Measurements from ENCODE around the gene TBC1D24. TPM values are rescaled to one million over a fixed set of nuclear protein-coding genes. Genes with fewer than 3 reads are reported as not detected.
A peak's percentile ranks its signal among the peaks of the same experiment; 100 is the strongest.
"Not testable (repeated sequence)": the region's sequence is repeated elsewhere in the genome, so short reads cannot be mapped to it uniquely, and the experiment has no call there.

TBC1D24 gene
- total RNA-seq, 2 donors from 2014 or later = 4.4 to 8.4 TPM

DNA sequence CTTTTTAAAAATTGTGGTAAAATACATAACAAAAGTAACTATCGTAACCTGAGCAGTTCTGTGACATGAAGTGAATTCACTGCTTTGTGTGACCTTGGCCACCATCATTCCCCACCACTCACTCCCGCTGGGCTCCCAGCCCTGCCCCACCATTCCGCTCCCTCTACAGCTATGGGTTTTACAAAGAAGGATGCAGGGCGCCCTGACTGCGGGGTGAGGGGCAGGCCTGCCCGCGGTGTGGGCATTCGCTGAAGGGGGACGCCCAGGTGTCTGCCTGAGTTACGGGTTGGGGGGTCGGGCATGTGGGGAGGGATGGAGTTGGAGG lies 56.4 kb downstream of the TBC1D24 start, which contains the start of gene CEMP1:
CEMP1 (minus strand) TSS at position 38 of the 325 bp plus-strand sequence. CDS start 335 bp downstream, outside the sequence.
- Mint-ChIP-seq H3K36me3 (ENCODE audit: low read depth) (peaks cover 2% of the 10 kb centered on the region), H3K4me3 (peak within 1 kb of the TSS; percentile 97), H3K27me3 (no peaks in the 10 kb centered on the region), H3K4me1 (peaks cover 17% of the 10 kb centered on the region), H3K27ac (peak within 1 kb of the TSS; percentile 96)
- DNase-seq (peak in 1 of 3 donors; percentile 20), ATAC-seq (no peak)
- no peaks in the 10 kb centered on the region for H3K9me3 ChIP-seq (ENCODE audit: control insufficient read depth, low read length, poor library complexity, severe bottlenecking)

DNA sequence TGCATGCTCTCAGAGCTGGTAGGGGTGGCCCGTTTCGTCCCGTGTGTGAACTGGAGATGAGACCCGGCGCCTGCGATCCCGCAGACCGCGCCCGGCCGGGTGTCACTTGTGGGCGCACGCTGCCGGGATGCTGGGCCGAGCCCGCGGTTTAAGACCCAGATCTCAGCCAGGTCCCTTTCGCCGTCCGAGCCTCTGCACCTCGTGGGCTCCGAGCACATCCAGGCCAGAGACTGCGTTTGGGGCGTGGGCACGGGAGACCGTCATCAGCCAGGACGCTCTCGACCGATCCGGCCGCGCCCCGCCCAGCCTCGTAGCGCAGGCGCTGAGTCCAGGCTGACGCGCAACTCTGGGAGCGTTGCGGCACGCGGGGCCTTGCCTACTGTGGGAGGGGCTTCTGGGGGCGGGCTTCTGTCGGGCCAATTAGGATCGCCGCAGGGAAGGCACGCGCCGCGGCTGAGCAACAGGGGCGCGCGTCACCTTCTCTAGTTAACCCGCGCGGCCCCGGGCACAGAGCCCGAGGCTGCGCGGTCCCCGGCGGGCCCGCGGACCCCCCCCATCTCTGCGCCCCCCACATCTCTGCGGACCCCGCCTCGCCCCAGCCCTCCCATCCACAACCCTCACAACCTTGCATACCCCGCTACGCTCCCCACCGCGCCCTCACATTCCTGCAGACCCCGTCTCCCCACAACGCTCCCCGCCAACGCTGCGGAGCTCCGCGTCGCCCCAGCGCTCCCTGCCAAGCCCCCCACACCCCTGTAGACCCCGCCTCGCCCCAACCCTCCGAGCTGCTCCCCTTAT lies 57.0 kb downstream of the TBC1D24 start:
- H3K9me3 ChIP-seq (ENCODE audit: control insufficient read depth, low read length, poor library complexity, severe bottlenecking) = no peaks in the 10 kb centered on the region
- Mint-ChIP-seq H3K27me3 (no peaks in the 10 kb centered on the region), H3K27ac (peak overlapping the region; percentile 96), H3K4me3 (peak overlapping the region; percentile 97), H3K36me3 (ENCODE audit: low read depth) (peaks cover 2% of the 10 kb centered on the region), H3K4me1 (peaks cover 17% of the 10 kb centered on the region)
- ATAC-seq (peak; percentile 91), DNase-seq (peak; percentile 95)

DNA sequence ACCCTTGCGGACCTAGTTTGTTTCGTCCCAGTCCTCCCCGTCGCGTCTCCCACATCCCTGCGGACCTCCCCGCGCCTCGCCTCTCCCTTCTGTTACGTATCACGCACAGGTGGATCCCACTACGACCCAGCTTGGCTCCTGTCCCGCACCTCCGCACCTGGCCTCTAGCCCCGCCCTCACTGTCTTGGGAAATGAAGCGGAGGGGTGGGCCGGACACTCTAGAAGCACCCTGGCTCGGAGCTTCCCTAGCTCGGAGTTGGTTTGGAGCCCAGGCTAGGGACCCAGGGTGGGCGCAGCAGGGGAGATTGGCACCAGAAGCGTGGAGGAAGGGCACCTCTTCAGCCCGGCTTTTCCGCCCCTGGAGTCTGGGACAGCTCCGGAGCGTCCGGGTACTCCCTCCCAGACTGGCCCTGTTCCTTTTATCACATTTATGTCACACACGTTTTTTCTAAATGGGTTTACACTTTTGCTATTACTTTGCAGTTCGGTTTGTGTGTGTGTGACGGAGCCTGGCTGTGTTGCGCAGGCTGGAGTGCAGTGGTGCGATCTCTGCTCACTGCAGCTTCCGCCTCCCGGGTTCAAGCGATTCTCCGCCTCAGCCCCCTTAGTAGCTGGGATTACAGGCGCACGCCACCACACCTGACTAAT lies 57.7 kb downstream of the TBC1D24 start:
- Mint-ChIP-seq H3K36me3 (ENCODE audit: low read depth) (peaks cover 2% of the 10 kb centered on the region), H3K27me3 (no peaks in the 10 kb centered on the region), H3K27ac (peak overlapping the region; percentile 96), H3K4me1 (peaks cover 21% of the 10 kb centered on the region), H3K4me3 (peak overlapping the region; percentile 97)
- ATAC-seq = peak; percentile 29
- H3K9me3 ChIP-seq (ENCODE audit: control insufficient read depth, low read length, poor library complexity, severe bottlenecking) = no peaks in the 10 kb centered on the region
- peak in 2 of 3 donors; percentile 37 to 51 for DNase-seq

DNA sequence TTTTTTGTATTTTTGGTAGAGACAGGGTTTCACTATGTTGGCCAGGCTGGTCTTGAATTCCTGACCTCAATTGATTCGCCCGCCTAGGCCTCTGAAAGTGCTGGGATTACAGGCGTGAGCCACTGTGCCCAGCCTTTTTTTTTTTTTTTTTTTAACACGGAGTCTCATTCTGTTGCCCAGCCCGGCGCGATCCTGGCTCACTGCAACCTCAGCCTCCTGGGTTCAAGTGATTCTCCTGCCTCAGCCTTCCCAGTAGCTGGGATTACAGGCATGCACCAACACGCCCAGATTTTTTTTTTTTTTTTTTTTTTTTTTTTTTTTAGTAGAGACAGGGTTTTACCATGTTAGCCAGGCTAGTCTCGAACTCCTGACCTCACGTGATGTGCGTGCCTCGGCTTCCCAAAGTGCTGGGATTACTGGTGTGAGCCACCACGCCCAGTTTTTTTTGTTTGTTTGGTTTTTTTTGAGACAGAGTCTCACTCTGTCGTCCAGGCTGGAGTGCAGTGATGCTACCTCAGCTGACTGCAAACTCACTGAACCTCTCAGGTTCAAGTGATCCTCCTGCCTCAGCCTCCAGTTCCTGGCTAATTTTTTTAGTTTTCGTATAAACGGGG lies 58.3 kb downstream of the TBC1D24 start:
- Mint-ChIP-seq H3K4me3 (peak overlapping the region; percentile 97), H3K27ac (peak overlapping the region; percentile 96), H3K4me1 (peaks cover 21% of the 10 kb centered on the region)
- ATAC-seq; H3K27me3 Mint-ChIP-seq; H3K9me3 ChIP-seq (ENCODE audit: control insufficient read depth, low read length, poor library complexity, severe bottlenecking); H3K36me3 Mint-ChIP-seq (ENCODE audit: low read depth); DNase-seq: not testable (repeated sequence)

DNA sequence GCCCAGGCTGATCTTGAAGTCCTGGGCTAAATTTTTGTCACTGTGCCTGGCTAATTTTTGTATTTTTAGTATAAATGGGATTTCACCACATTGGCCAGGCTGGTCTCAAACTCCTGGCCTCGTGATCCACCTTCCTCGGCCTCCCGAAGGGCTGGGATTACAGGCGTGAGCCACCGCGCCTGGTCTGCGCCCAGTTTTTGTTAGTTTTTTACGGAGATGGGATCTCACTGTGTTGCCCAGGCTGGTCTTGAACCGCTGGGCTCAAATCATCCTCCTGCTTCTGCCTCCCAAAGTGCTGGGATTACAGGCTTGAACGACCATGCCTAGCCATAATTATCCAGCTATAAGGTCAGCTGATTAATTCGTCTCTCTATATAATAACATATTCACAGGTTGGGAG lies 59.0 kb downstream of the TBC1D24 start:
- Mint-ChIP-seq H3K4me1 (peaks cover 24% of the 10 kb centered on the region), H3K36me3 (ENCODE audit: low read depth) (peaks cover 2% of the 10 kb centered on the region), H3K27ac (peak overlapping the region; percentile 96), H3K27me3 (no peaks in the 10 kb centered on the region), H3K4me3 (peak overlapping the region; percentile 97)
- no peaks in the 10 kb centered on the region for H3K9me3 ChIP-seq (ENCODE audit: control insufficient read depth, low read length, poor library complexity, severe bottlenecking)
- no peak for ATAC-seq
- DNase-seq = no peak

DNA sequence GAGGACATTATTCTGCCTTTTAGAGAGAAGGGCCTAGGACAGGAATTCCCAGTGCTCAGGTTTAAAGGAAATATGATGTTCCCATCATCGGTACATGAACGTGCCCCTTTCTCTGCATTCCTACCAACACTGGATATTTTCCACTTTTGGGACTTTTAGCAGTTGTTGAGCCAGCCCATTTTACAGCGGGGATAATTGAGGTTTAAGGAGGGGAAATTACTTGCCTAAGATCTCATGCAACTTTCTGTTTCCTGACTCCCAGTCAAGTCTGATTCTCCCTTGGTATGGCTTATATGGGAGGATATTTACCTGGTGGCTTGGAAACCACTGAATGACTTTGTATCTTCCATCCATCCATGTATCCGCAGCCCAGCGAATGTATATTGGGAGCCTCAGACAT lies 59.4 kb downstream of the TBC1D24 start:
- H3K27me3 Mint-ChIP-seq; H3K36me3 Mint-ChIP-seq (ENCODE audit: low read depth); ATAC-seq; H3K9me3 ChIP-seq (ENCODE audit: control insufficient read depth, low read length, poor library complexity, severe bottlenecking); DNase-seq: not testable (repeated sequence)
- Mint-ChIP-seq H3K4me1 (peaks cover 26% of the 10 kb centered on the region), H3K4me3 (peak overlapping the region; percentile 97), H3K27ac (peak overlapping the region; percentile 96)

DNA sequence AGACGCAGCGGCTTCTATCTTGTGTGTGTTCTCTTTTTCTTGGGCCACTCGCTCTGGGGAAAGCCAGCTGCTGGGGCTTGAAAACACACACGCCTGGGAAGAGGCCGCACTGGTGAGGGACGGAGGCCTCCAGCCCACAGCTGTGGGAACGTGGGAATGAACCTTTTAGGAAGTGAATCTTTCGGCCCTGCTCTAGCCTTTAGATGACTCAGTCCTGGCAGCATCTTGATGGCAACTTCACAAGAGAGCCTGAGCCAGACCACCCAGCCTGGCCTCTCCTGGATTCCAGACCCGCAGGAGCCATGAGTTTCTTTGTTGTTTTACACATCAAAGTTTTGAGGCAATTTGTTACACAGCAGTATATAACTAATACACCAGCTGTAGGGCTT lies 60.7 kb downstream of the TBC1D24 start:
- H3K27me3 Mint-ChIP-seq = no peaks in the 10 kb centered on the region
- ATAC-seq = no peak
- H3K9me3 ChIP-seq (ENCODE audit: control insufficient read depth, low read length, poor library complexity, severe bottlenecking) = no peaks in the 10 kb centered on the region
- H3K27ac Mint-ChIP-seq = no peak overlapping the region
- no peak for DNase-seq
- no peak overlapping the region for H3K4me3 Mint-ChIP-seq
- H3K4me1 Mint-ChIP-seq = peaks cover 31% of the 10 kb centered on the region
- H3K36me3 Mint-ChIP-seq (ENCODE audit: low read depth) = peaks cover 2% of the 10 kb centered on the region

DNA sequence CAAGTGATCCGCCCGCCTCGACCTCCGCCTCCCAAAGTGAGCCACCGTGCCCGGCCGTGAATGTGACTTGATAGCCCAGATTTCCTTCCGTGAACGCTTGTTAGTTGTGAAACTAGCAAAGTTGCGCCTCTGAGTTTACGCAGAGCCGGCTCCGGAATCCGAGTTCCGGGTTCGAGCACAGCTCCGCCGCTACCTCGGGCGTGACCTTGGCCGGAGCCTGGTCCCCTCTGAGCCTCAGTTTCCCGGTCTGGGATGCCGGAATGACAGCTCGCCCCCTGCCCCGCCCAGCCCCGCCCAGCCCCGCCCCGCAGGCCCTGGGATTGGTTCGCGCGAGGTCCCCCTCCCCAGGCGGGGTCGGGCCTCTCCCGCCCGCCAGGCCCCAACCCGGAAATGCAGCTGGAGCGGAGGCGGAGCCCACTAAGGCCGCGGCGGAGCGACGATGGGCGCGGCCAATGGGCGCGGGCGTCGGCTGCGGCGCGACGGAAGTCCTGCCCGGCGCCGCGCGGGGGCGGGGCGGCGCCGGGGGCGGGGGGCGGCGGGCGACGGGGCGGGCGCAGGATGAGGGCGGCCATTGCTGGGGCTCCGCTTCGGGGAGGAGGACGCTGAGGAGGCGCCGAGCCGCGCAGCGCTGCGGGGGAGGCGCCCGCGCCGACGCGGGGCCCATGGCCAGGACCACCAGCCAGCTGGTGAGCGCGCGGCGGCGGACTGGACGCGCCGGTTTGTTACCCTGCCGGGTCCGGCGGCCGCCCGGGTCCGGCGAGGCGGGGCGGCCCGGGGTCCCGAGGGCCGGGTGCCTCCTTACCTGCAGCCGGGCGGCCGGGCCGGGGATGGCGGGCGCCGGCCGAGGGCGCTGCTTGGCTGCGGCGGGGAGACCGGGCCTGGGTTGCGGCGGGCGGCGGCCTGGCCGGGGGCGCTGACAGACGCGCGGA lies 62.8 kb downstream of the TBC1D24 start, which contains the start of gene PDPK1:
PDPK1 (plus strand) TSS at position 571 of the 929 bp plus-strand sequence; CDS start at position 663, 92 bp downstream.
- no peaks in the 10 kb centered on the region for H3K27me3 Mint-ChIP-seq
- no peaks in the 10 kb centered on the region for H3K9me3 ChIP-seq (ENCODE audit: control insufficient read depth, low read length, poor library complexity, severe bottlenecking)
- peaks cover 30% of the 10 kb centered on the region for H3K4me1 Mint-ChIP-seq
- DNase-seq (peak; percentile 91 to 96 (median 92)), ATAC-seq (peak; percentile 89)
- no peaks in the 10 kb centered on the region for H3K36me3 Mint-ChIP-seq (ENCODE audit: low read depth)
- peak within 1 kb of the TSS; percentile 87 for H3K27ac Mint-ChIP-seq
- H3K4me3 Mint-ChIP-seq = peak within 1 kb of the TSS; percentile 87

DNA sequence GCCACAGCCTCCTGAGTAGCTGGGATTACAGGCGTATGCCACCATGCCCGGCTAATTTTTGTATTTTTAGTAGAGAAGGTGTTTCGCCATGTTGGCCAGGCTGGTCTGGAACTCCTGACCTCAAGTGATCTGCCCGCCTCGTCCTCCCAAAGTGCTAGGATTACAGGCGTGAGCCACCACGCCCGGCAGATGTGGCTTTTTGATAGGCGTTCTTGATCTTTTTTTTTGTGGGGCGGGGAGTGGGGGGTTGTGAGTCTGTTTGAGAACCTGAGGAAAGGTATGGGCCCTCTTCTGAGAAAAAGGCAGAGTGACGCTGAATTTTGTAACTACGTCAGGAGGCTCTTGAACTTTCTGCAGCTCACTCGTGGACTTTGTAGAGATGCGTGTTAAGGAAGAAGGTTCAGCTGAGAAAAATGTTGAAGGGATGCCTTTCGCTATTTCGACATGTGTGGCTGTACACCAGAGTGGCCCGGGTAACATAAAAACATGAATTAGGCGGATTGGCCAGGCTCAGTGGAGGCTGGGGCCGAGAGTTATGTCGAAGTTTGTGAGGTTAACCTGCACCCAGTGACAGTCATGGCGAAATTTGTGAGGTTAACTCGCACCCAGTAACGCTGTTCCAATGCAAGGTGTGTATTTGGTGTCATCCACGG lies 64.4 kb downstream of the TBC1D24 start:
- H3K27me3 Mint-ChIP-seq; H3K27ac Mint-ChIP-seq; H3K9me3 ChIP-seq (ENCODE audit: control insufficient read depth, low read length, poor library complexity, severe bottlenecking); ATAC-seq; DNase-seq; H3K36me3 Mint-ChIP-seq (ENCODE audit: low read depth): not testable (repeated sequence)
- Mint-ChIP-seq H3K4me3 (peak overlapping the region; percentile 76), H3K4me1 (peaks cover 28% of the 10 kb centered on the region)

DNA sequence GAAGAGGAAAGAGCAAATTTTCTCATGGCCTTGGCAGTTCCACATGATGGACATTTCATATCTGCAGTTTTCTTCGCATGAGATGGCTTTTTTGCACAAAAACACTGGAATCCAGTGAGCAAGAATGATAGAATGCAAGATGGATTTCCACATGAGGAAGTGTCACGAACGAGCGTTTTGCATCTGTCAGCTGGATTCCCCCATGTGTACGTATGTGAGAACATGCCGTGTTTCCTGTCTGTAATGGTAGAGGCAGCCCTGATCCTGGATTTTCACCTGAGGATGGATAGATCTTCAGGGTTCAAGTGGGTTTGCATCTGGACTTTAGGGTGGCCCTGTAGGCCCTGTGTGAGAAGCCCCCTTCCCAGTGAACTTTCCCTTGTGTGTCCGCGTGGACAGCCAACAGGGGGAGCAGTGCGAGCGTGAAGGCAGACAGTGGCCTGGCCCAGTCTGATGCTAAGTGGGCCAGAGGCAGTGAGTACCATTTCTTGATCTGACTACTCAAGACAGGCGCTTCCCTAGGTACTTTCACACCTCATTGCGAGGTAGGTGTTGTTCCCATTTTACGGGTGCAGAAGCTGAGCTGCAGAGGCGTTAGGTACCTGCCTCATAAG lies 65.0 kb downstream of the TBC1D24 start:
- H3K27ac Mint-ChIP-seq = peak overlapping the region; percentile 74
- H3K4me3 Mint-ChIP-seq = peak overlapping the region; percentile 63
- not testable (repeated sequence) for H3K9me3 ChIP-seq (ENCODE audit: control insufficient read depth, low read length, poor library complexity, severe bottlenecking); ATAC-seq; DNase-seq; H3K36me3 Mint-ChIP-seq (ENCODE audit: low read depth); H3K27me3 Mint-ChIP-seq
- peaks cover 30% of the 10 kb centered on the region for H3K4me1 Mint-ChIP-seq

DNA sequence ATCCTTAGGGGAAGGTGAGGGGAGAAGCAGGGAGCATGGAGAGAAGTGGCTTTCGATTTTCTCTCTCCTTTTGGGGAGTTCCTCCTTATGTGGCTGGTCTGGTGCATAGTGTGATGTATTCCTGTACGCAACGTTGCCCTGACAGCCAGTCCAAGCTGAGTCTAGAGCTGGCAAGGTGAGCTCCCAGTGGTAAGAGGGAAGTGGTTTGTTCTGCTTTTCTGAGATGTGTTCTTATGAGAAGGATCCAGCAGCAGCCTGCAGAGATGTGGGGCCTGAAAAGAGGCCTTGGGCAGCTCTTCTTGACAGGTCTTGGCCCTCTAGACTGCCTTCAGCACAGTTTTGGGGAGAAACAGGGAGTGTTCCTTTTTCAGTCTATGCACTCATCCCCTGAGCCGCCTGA lies 66.0 kb downstream of the TBC1D24 start:
- peaks cover 30% of the 10 kb centered on the region for H3K4me1 Mint-ChIP-seq
- peak overlapping the region; percentile 74 for H3K27ac Mint-ChIP-seq
- not testable (repeated sequence) for H3K36me3 Mint-ChIP-seq (ENCODE audit: low read depth); H3K9me3 ChIP-seq (ENCODE audit: control insufficient read depth, low read length, poor library complexity, severe bottlenecking); H3K27me3 Mint-ChIP-seq; DNase-seq; ATAC-seq
- peak overlapping the region; percentile 63 for H3K4me3 Mint-ChIP-seq

DNA sequence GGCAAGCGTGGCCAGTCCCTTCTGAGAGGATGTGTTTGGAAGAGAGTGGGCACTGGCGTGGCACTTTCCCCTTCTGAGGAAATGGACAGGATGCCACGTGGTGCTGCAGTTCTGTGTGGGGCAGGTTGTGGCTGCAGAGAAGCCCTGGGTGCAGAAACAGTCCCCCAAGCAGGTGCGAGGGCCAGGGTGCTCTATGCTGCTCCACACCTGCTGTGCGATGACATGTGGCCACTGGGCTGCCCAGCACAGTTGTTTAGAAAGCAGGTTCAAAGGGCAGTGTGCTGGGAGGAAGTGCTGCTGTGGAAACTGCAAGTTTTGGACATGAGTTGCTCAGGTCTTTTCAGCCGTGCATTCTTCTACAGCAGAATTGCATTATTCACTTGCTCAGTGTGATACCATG lies 66.5 kb downstream of the TBC1D24 start:
- H3K4me3 Mint-ChIP-seq = peak overlapping the region; percentile 63
- H3K27ac Mint-ChIP-seq = peak overlapping the region; percentile 74
- not testable (repeated sequence) for H3K36me3 Mint-ChIP-seq (ENCODE audit: low read depth); H3K9me3 ChIP-seq (ENCODE audit: control insufficient read depth, low read length, poor library complexity, severe bottlenecking); ATAC-seq; DNase-seq; H3K27me3 Mint-ChIP-seq
- peaks cover 30% of the 10 kb centered on the region for H3K4me1 Mint-ChIP-seq
